H1 (cell line): ENCODE measurements around the gene COL28A1. TPM values are rescaled to one million over a fixed set of nuclear protein-coding genes. Genes with fewer than 3 reads are reported as not detected.

Experiments
- CTCF ChIA-PET: fragments of 300-600 bp; sonication (Branson Sonifier 250); formaldehyde crosslinking; loops from one replicate; lab custom pipeline; 2021; ENCODE audit not compliant: partially characterized antibody; lab: Charles Lee
- POLR2A ChIA-PET: fragments of 300-600 bp; sonication (Branson Sonifier 250); formaldehyde crosslinking; loops from one replicate; lab custom pipeline; 2021; ENCODE audit warnings: inconsistent platforms; ENCODE audit not compliant: partially characterized antibody; lab: Charles Lee
- DNase-seq, 2 experiments: peaks; one replicate each; pipeline versions ENCODE4 v3.0.0 to v3.0.0-alpha.2; 2010 to 2022; ENCODE audit warnings: low spot score in 2 of 2, low read depth in 1 of 2, mixed read lengths in 1 of 2
- FAIRE-seq: peaks from 2 replicates; lab custom pipeline; 2011; peaks lifted over from hg19 to GRCh38; lab: Jason Lieb, UNC
- H2AFZ ChIP-seq: 2 replicates; pipeline ENCODE4 v1.8.1; 2012; ENCODE audit warnings: low read length, inconsistent platforms
- H2AK5ac ChIP-seq: 2 replicates; pipeline ENCODE4 v1.6.1; 2013; ENCODE audit warnings: low read depth, low read length
- H2BK120ac ChIP-seq: replicated peaks from 2 replicates; pipeline ENCODE3; 2013; ENCODE audit warnings: low read depth, low read length, inconsistent platforms
- H2BK12ac ChIP-seq: 2 replicates; pipeline ENCODE4 v1.6.1; 2013; ENCODE audit warnings: low read depth, low read length
- H2BK15ac ChIP-seq: 2 replicates; pipeline ENCODE4 v1.6.1; 2013; ENCODE audit warnings: low read length
- H2BK20ac ChIP-seq: 2 replicates; pipeline ENCODE4 v1.6.1; 2013; ENCODE audit warnings: low read length
- H2BK5ac ChIP-seq: 2 replicates; pipeline ENCODE4 v1.6.1; 2013; ENCODE audit warnings: low read depth, low read length
- H3K14ac ChIP-seq: 2 replicates; pipeline ENCODE4 v1.6.1; 2013; ENCODE audit warnings: inconsistent platforms; ENCODE audit not compliant: insufficient read length
- H3K18ac ChIP-seq: 2 replicates; pipeline ENCODE4 v1.6.1; 2013; ENCODE audit warnings: low read length; ENCODE audit errors: extremely low read depth
- H3K23ac ChIP-seq: 2 replicates; pipeline ENCODE4 v1.6.1; 2013; ENCODE audit warnings: inconsistent platforms; ENCODE audit not compliant: insufficient read length
- H3K23me2 ChIP-seq: 2 replicates; pipeline ENCODE4 v1.6.1; 2013; ENCODE audit warnings: low read depth, low read length
- H3K27ac ChIP-seq: 2 replicates; pipeline ENCODE4 v1.6.1; 2011; ENCODE audit warnings: low read depth, low read length, inconsistent platforms
- H3K27me3 ChIP-seq, 4 experiments: replicated peaks in 1 of 4; 1 replicate in 1 of 4; 2 replicates in 3 of 4; pipeline versions ENCODE4 v1.6.1 to v1.8.1; 2011 to 2013; ENCODE audit warnings: low read length in 3 of 4, mild to moderate bottlenecking in 3 of 4, inconsistent platforms in 2 of 4, mixed read lengths in 2 of 4, moderate library complexity in 1 of 4; ENCODE audit not compliant: control insufficient read depth in 3 of 4, insufficient read depth in 3 of 4; ENCODE audit errors: extremely low read depth in 1 of 4
- H3K36me3 ChIP-seq, 4 experiments: 2 replicates each; pipeline versions ENCODE4 v1.6.1 to v1.8.1; 2011 to 2013; ENCODE audit warnings: mild to moderate bottlenecking in 4 of 4, low read length in 3 of 4, moderate library complexity in 2 of 4, control low read depth in 1 of 4, inconsistent platforms in 1 of 4; ENCODE audit not compliant: insufficient read depth in 4 of 4, control insufficient read depth in 2 of 4
- H3K4ac ChIP-seq: replicated peaks from 2 replicates; pipeline ENCODE3; 2013; ENCODE audit warnings: low read length, low read depth, mixed read lengths, inconsistent platforms; ENCODE audit not compliant: insufficient read length
- H3K4me1 ChIP-seq, 4 experiments: replicated peaks in 1 of 4; 1 replicate in 1 of 4; 2 replicates in 3 of 4; pipeline versions ENCODE4 v1.6.1 to v1.8.1; 2011 to 2013; ENCODE audit warnings: low read length in 3 of 4, inconsistent platforms in 2 of 4, mixed read lengths in 1 of 4; ENCODE audit not compliant: insufficient read depth in 4 of 4, control insufficient read depth in 3 of 4
- H3K4me2 ChIP-seq, 2 experiments: 2 replicates each; pipeline versions ENCODE4 v1.6.1 to v1.8.1; 2011 to 2013; ENCODE audit warnings: low read depth in 2 of 2, low read length in 2 of 2, control low read depth in 1 of 2, inconsistent platforms in 1 of 2, mild to moderate bottlenecking in 1 of 2; ENCODE audit not compliant: insufficient read depth in 1 of 2
- H3K4me3 ChIP-seq, 4 experiments: fragments of 200-600, 300-600 bp in 1 of 4; sonication (generic), shearing (Covaris generic), sonication (Bioruptor Twin) in 1 of 4; 2 replicates each; pipeline versions ENCODE4 v1.5.1 to v1.8.1; 2011 to 2016; ENCODE audit warnings: low read length in 4 of 4, low read depth in 3 of 4, control low read depth in 2 of 4, inconsistent platforms in 2 of 4, mild to moderate bottlenecking in 2 of 4, mixed read lengths in 1 of 4, moderate library complexity in 1 of 4; ENCODE audit not compliant: insufficient read depth in 2 of 4; ENCODE audit errors: extremely low read depth in 1 of 4
- H3K56ac ChIP-seq: replicated peaks from 2 replicates; pipeline ENCODE3; 2013; ENCODE audit warnings: low read depth, mild to moderate bottlenecking, mixed read lengths, low read length, inconsistent platforms; ENCODE audit not compliant: insufficient read length
- H3K79me1 ChIP-seq: 2 replicates; pipeline ENCODE4 v1.6.1; 2013; ENCODE audit warnings: low read depth, low read length, control low read depth
- H3K79me2 ChIP-seq, 2 experiments: 2 replicates each; pipeline versions ENCODE4 v1.6.1 to v1.8.1; 2012 to 2013; ENCODE audit warnings: low read length in 2 of 2, mild to moderate bottlenecking in 2 of 2, inconsistent platforms in 1 of 2; ENCODE audit not compliant: insufficient read depth in 2 of 2, control insufficient read depth in 1 of 2
- H3K9ac ChIP-seq, 4 experiments: replicated peaks in 1 of 4; 1 replicate in 1 of 4; 2 replicates in 3 of 4; pipeline versions ENCODE4 v1.6.1 to v1.8.1; 2011 to 2013; ENCODE audit warnings: low read depth in 3 of 4, low read length in 3 of 4, control low read depth in 2 of 4, mild to moderate bottlenecking in 2 of 4, moderate library complexity in 2 of 4, inconsistent platforms in 1 of 4; ENCODE audit errors: extremely low read depth in 1 of 4
- H3K9me3 ChIP-seq, 2 experiments: 2 replicates each; pipeline versions ENCODE4 v1.6.1 to v1.8.1; 2012 to 2013; ENCODE audit warnings: mild to moderate bottlenecking in 2 of 2, moderate library complexity in 2 of 2, control low read depth in 1 of 2, inconsistent platforms in 1 of 2, low read depth in 1 of 2, low read length in 1 of 2, mixed read lengths in 1 of 2; ENCODE audit not compliant: insufficient read depth in 2 of 2
- H4K20me1 ChIP-seq, 2 experiments: replicated peaks in 1 of 2; 2 replicates each; pipeline versions ENCODE3 to v1.8.1; 2011 to 2013; ENCODE audit warnings: inconsistent platforms in 2 of 2, low read length in 2 of 2, mild to moderate bottlenecking in 1 of 2; ENCODE audit not compliant: insufficient read depth in 2 of 2, control insufficient read depth in 1 of 2
- H4K5ac ChIP-seq: 2 replicates; pipeline ENCODE4 v1.6.1; 2013; ENCODE audit warnings: low read length, low read depth, mixed read lengths, inconsistent platforms; ENCODE audit not compliant: insufficient read length
- H4K8ac ChIP-seq: 2 replicates; pipeline ENCODE4 v1.8.0; 2013; ENCODE audit warnings: mild to moderate bottlenecking, moderate library complexity, low read length, inconsistent platforms; ENCODE audit not compliant: insufficient read depth; ENCODE audit errors: extremely low read depth
- H4K91ac ChIP-seq: replicated peaks from 2 replicates; pipeline ENCODE3; 2013; ENCODE audit warnings: low read length, mixed read lengths, inconsistent platforms; ENCODE audit not compliant: insufficient read length
- ASH2L ChIP-seq: fragments of 200-600, 300-600 bp; sonication (generic); IDR thresholded peaks from one replicate; pipeline ENCODE4 v1.7.1; 2017; ENCODE audit warnings: low read length
- BACH1 ChIP-seq: IDR thresholded peaks from 2 replicates; pipeline ENCODE4 v1.6.1; 2012; ENCODE audit warnings: low read length, improper control_type of control experiment
- HDAC6 ChIP-seq: IDR thresholded peaks from one replicate; pipeline ENCODE4 v1.7.1; 2012; ENCODE audit warnings: low read depth, mild to moderate bottlenecking, inconsistent platforms, low read length, moderate library complexity
- NANOG ChIP-seq: IDR thresholded peaks from 2 replicates; pipeline ENCODE4 v1.6.1; 2011; ENCODE audit warnings: low read length, low read depth, mild to moderate bottlenecking, inconsistent platforms; ENCODE audit not compliant: insufficient read depth, poor library complexity, severe bottlenecking
- SAP30 ChIP-seq: fragments of 300-600 bp; sonication (generic); IDR thresholded peaks from 2 replicates; pipeline ENCODE4 v1.7.1; 2012; ENCODE audit warnings: low read length, moderate library complexity, mild to moderate bottlenecking, inconsistent platforms; ENCODE audit not compliant: insufficient read depth, insufficient replicate concordance
- SIRT6 ChIP-seq: IDR thresholded peaks from one replicate; pipeline ENCODE4 v1.7.1; 2012; ENCODE audit warnings: low read length, inconsistent platforms
- SP4 ChIP-seq: IDR thresholded peaks from 2 replicates; pipeline ENCODE4 v1.6.1; 2012; ENCODE audit warnings: low read length, inconsistent platforms
- TEAD4 ChIP-seq: IDR thresholded peaks from 2 replicates; pipeline ENCODE4 v1.6.1; 2012; ENCODE audit warnings: low read depth, low read length, inconsistent platforms, mixed read lengths
- WGBS, 2 experiments: shearing (Covaris generic) in 1 of 2; methylation state at CpG; one replicate each; pipeline versions ENCODE4 v1.1.6 to v1.1.7; 2013 to 2015; ENCODE audit warnings: low lambda C conversion rate in 2 of 2, mixed read lengths in 2 of 2, inconsistent platforms in 1 of 2, low coverage in 1 of 2, missing lambda C conversion rate in 1 of 2; ENCODE audit not compliant: insufficient replicate concordance in 2 of 2, insufficient coverage in 1 of 2, insufficient read length in 1 of 2; ENCODE audit errors: extremely low coverage in 1 of 2, missing lambda C conversion rate in 1 of 2; 5-methylcytosine and 5-hydroxymethylcytosine counted together
- polyA plus RNA-seq, 7 experiments: library from polyadenylated mRNA; depleted of rRNA in 3 of 7; stranded (reverse) in 5 of 7; unstranded in 2 of 7; fragments of >200 nt in 5 of 7; fragments of 200-250 nt in 2 of 7; gene quantifications; 1 replicate in 5 of 7; 2 replicates in 1 of 7; 4 replicates in 1 of 7; pipeline versions ENCODE4 v1.2.1 to v1.2.3, GENCODE V29; 2011 to 2013; ENCODE audit warnings: missing spikeins in 2 of 7, mixed read lengths in 2 of 7
- total RNA-seq: library from RNA; stranded (reverse); fragmentation: NEBNext Ultra II Directional; extraction: Animal tissue kit (Norgen Biotek cat#: 25700); gene quantifications from 2 replicates; pipeline ENCODE4 v1.2.1, GENCODE V29; 2021

The COL28A1 gene
- total and polyA plus RNA-seq, 2 of the 8 experiments (the other 6 are each of a cell fraction or from before 2014, with no cell fraction given) = 0.22 to 0.38 TPM

- no peak overlapping the region for H4K91ac ChIP-seq
- no peaks in the 10 kb centered on the region for H3K23me2 ChIP-seq
- H3K4ac ChIP-seq = no peak overlapping the region
- H2BK12ac ChIP-seq = no peak overlapping the region
- H2BK120ac ChIP-seq = no peak overlapping the region
- H3K56ac ChIP-seq = no peak overlapping the region
- no peak overlapping the region for H2AK5ac ChIP-seq
- no peak overlapping the region for H2BK5ac ChIP-seq
- no peak overlapping the region for H4K5ac ChIP-seq
- H3K4me1 ChIP-seq = no peaks in the 10 kb centered on the region
- H2BK15ac ChIP-seq = no peak overlapping the region
- no peak overlapping the region for H2BK20ac ChIP-seq
- FAIRE-seq (no peak), DNase-seq (no peak)
- no peaks in the 10 kb centered on the region for H3K79me1 ChIP-seq
- H2AFZ ChIP-seq = no peak overlapping the region
- WGBS, 2 experiments = 85% methylated on average over 2 of the region's 2 CpGs; no CpG with 5 or more reads in 1 of the 2 experiments
- ChIA-PET CTCF (no interaction called here), POLR2A (no interaction called here)
- H3K36me3 ChIP-seq = no peaks in the 10 kb centered on the region
- no peak overlapping the region for H3K27ac ChIP-seq
- no peak overlapping the region for H3K4me2 ChIP-seq
- H3K9ac ChIP-seq = no peak overlapping the region
- TF ChIP-seq BACH1 (no peak), ASH2L (no peak), TEAD4 (no peak), SIRT6 (no peak), NANOG (no peak), SAP30 (no peak), HDAC6 (no peak), SP4 (no peak)
- H3K27me3 ChIP-seq = no peaks in the 10 kb centered on the region
- no peak overlapping the region for H3K23ac ChIP-seq
- H3K18ac ChIP-seq = no peak overlapping the region
- H4K8ac ChIP-seq = no peak overlapping the region
- H3K9me3 ChIP-seq = no peaks in the 10 kb centered on the region
- no peaks in the 10 kb centered on the region for H4K20me1 ChIP-seq
- no peak overlapping the region for H3K14ac ChIP-seq
- H3K4me3 ChIP-seq = no peak overlapping the region
- no peaks in the 10 kb centered on the region for H3K79me2 ChIP-seq
Measured at GRCh38 chr7:7537711-7538110, 2.0 kb upstream of the COL28A1 start.
